GM18517 (cell line): ENCODE results near the gene GLP1R.

ENCODE experiments used
- ATAC-seq: cut with Tn5 transposase; IDR thresholded peaks from one replicate; pipeline ENCODE4 v1.9.1; 2021; ENCODE audit warnings: mild to moderate bottlenecking, moderate library complexity; ENCODE audit not compliant: unreplicated experiment

The GLP1R gene

DNA sequence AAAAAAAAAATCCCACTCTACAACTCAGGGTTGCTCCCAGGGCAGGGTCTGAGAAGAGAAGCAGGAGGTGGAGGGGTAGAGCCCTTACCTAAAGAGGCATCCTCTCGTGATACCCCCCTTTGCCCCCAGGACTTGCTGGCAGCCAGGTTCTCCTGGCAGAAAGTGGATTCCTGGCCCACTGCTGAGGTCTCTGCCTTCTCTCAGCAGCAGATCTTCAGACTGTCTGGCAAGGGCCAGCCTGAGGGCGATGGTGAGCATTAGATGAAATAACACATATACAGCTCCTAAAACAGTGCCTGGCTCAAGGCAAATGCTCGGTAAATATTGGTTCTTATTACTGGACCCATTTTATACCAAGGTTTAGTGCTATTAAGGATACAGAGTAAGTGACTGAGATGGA is 4.8 kb upstream of the GLP1R start:
- ATAC-seq = no peak

- ATAC-seq = no peak
These were observed 4.4 kb upstream of the GLP1R start for GRCh38 chr6:39044181-39044580.

GRCh38 chr6:39047434-39048327 is 900 bp upstream of the GLP1R start:
- no peak for ATAC-seq

DNA sequence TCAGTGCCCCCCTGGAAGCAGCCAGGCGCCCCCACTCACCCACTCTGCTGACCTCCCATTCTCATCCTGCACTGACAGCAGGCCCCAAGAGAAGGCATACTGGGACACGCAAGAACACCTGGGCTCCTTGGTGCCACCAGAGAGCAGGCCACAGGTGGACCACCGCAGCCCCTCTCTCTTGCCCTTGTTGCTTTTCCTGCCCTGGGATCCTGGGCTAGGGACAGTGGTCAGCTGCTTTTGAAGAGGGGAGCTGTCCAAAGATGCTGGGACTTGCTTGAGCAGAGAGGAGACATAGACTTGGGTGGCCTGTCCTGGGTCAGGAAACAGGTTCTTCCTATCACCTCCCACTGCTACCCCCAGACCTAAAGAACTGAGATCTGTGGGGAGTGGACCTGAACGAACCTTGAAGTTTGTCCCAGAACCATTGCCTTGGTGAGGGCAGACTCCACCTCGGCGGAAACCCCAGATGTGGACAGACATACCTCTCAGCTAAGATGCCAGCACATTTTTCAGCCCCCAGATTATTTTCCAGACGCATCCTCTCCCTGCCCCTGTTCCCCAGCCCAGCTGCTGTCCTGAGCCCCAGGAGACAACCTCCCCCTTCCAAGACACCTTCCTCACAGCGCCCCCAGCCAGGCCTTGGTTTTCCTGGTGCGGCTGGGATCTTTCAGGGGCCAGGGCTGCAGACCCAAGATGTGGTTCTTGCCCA is 1.1 kb downstream of the GLP1R start:
- ATAC-seq = no peak

- ATAC-seq = no peak
These were observed 2.0 kb downstream of the GLP1R start for GRCh38 chr6:39050453-39051112.

DNA sequence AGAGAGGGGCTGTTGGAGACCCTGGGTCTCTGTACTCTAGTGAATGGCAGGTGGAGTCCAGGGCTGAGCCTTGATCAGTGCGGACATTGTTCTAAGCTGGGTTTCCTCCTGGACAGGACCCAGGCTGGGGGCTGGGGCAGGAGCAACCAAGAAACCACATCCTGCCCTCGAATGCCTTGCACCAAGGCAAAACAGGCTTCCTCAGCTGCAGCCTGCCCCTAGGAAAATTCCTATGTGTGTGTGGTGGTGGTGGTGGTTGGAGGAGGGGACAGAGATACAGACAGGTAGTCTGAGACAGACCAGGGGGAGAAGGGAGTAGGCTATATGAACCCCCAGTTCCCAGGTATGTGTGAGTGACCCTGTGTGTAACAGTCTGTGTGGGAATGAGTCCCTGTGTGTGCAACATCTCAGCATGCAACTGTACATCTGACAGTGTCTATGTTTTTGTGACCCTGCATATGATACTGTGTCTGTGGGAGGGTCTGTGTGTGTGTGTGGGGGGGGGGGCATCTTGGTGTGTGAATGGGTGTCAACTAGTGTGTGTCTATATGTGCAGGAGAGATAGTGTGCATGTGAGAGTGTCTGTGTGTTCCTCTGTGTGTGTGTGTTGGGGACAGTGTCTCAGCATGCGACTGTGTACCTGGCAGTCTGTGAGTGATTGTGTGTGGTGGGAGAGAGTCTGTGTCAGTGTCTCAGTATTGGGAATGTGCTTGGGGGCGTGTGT is 3.0 kb downstream of the GLP1R start:
- ATAC-seq = no peak

- no peak for ATAC-seq
These were observed 4.5 kb downstream of the GLP1R start for GRCh38 chr6:39053016-39053624.

DNA sequence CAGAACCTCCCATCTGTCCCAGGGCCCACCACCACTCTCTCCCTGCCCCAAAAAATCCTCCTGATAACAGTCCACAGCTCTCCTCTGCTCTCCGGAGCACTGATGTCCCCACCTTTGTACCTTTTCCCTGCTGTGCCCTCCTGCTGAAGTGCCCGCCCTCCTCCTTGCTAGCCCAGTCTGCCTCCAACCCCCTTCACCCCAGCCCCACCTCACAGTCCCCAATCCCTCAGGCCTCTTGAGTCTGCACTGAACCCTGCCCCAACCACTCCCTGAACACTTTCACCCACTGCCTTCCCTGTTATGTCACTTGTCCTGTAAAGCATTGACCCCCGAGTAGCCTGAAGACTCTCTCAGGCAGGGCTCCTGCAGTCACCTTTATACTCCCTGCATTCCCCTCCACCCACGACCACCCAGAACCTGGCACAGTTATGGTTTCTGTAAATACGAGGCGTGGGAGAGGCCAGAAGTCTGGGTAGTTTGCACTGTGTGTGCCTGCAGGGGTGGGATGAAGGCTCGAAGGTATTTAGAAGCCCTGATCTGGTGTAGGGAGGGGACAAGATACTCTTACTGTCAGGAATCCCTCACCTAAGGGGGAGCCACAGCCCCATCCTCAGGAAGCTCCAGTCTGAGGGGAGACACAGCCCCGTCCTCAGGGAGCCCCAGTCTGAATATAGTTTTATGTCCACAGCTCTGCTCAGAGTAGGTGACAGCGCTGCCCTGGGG is 5.4 kb downstream of the GLP1R start:
- ATAC-seq = no peak

DNA sequence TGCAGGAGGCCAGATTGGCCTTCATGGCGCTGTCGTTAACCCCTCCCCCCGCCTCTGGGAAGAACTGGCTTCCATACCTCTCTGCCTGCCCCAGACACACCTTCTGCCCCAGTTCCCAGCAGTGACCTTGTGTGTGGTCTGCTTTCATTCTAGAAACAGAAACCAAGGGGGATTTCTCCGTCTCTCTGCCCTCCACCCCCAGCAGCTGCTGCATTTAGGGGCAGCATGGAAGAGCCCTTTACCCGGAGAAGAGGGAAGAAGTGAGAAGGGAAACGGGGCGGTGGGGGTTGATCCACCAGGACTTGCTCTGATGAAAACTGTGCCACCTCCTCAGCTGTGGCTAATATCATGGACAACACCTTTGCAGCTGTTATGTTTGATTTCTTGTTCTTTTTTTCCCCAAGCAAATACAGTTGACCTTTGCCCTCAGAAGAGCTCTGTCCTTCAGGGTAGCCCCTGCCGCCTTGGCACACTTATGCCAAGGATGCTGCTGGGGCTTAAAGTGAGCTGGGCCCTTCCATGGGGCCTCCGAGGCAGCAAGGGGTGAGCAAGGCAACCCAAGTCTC is 6.1 kb downstream of the GLP1R start:
- no peak for ATAC-seq

DNA sequence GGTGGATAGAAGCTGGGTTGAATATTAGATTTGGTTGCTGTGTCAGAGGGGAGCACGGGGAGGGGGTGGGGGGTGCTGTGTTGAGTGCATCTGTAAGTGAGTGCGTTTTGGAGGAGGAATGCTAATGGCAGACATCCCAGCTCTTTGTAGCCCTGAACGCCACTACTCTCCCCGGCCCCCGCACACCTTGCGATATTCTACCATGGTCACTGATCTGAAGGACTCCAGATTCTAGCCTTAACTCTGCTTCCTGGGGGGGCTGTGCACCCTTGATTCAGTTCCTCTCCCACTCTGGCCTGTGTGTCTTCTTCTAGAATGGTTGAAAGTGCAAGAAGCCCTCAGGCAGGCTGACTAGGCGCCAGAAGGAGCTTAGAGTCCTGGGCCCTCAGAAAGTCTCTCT is 7.1 kb downstream of the GLP1R start:
- ATAC-seq = no peak

- ATAC-seq = no peak
These were observed 7.6 kb downstream of the GLP1R start for GRCh38 chr6:39056191-39056590.

DNA sequence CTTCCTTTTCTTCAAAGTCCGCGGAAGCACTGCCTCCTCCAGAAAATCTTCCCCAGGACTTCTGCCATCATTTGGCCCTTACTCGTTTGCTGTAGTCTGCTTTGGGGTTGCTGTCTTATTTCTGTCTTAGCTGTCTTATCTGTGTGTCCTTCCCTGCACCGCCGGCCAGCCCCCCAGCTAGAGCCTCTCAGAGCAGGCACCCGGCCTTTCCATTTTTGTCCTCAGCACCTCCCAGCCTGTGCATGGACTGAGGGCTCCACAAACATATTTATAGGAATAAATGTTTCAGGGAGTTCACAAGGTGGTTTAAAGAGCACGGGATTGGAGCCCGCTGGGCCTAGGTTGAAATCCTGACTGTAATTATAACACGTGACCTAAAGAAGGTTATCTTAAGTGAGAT is 8.1 kb downstream of the GLP1R start:
- ATAC-seq = no peak

GRCh38 chr6:39057251-39058155 is 8.9 kb downstream of the GLP1R start:
- ATAC-seq = no peak

DNA sequence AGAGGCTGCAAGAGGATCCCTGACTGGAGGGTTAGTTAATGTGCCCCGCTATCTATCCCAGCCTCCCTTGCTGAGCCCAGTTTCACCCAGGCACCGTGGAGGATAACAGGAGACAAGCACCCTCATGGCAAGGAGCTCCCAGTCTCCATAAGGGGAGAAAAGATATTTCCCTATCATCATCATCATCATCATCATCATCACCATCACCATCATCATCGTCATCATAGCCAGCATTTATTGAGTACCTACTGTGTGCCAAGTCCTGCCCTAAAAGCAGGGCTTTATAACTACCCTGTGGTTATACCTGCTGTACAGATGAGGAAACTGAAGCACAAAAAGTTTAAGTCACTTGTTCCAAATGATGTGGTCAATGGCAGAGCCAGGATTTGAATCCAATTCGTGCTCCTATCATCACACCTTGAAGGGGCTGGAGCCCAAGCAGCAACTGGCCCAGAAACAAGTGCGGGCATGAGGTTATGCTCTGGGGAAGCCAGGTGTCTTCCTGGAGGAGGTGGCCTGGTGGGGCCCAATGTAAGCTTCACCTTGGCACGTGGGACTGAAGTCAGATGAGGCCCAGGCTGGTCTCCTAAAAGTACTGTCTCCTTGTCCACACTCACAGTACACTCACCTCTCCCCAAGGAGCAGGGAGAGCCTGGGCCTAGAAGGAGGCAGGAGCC is 10.0 kb downstream of the GLP1R start:
- no peak for ATAC-seq

DNA sequence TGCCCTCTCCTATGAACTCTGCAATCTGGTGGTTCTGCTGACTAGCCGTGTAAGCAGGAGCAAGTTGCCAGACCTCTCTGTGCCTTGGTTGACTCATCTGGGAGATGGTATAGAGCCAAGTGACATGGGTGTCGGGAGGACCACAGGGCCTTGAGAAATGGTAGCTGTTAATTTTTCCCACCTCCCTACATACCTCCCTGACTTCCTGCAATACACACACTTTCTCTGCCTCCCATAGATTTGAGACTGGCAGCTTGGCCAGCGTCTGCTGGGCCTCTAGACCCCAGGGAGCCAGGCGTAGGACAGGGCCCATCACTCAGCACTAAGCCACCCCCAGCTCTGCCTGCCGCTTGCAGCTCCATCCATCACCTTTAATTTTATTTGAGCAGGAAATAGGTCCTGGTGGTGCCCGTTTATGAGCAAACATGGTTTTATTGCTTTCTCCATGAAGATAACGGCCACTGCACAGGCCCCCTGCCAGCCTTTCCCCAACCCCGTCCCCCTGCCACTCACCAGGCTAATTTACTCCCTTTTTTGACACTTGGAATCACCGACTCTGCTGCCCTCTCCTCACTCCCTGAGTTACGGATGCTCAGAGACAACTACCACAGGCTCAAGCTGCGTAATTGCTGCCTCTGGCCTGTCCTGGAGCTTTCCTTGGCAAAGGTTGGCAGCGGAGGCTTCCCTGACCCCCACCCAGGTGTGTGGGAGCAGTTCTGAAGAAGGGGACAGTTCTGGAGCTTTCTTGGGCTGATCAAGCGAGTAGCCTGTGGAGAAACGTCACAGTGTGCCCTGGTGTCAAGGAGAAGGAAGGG is 11.1 kb downstream of the GLP1R start:
- ATAC-seq = no peak

DNA sequence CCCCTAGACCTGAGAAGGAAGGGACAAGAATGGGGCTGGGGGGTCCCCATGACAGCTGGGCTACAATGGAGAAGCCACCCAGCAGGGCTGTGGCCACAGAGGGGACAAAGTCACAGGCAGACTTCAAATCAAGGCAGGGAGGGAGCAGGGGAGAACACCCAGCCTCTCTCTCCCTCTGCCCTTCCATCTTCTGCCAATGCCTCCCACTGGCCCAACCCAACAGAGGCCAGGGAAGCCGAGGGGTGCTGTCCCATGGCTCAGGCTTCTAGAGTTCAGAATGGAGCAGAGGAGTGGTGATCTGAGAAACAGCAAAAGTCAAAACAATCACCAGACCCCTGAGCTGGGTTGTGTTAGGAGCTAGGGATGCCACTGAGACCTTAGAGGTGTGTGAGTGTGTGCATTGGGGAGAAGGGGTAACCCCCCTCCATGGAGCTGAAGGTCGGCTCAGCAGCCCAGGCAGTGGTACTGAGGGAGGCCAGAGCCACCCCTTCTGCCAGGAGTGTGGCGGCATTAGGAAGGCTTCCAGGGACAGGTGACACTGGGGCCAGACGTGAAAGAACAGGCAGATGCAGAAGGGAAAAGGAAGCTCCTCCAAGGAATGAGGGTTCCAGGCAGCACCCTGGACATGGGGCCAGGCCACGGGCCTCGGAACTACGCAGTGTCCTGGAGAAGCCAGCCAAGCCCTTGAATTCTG is 12.0 kb downstream of the GLP1R start:
- ATAC-seq = no peak

- no peak for ATAC-seq
These were observed 12.6 kb downstream of the GLP1R start for GRCh38 chr6:39061182-39061581.
